ENCODE measurements around the gene COLQ.
"Not testable (repeated sequence)": the region's sequence is repeated elsewhere in the genome, so short reads cannot be mapped to it uniquely, and the experiment has no call there.

The COLQ gene

DNA sequence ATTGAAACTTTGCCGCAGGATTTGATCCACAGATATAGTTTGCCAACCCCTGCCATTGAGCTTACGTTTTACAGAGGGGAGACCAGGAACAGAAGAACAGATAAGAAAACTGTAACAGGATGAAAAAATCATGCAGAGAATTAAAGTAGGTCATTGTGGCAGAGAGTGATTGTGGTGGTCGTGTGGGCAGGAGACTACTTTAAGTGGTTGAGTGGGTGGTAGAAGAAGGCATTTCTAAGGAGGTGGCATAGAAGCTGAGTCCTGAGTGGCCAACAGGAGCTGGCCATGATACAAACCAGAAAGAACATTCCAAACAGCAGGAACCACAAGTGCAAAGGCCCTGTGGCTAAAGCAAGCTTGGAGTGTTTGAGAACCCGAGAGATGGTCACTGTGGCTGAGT, 34.5 kb downstream of the COLQ start:
- DNase-seq = no peak

DNA sequence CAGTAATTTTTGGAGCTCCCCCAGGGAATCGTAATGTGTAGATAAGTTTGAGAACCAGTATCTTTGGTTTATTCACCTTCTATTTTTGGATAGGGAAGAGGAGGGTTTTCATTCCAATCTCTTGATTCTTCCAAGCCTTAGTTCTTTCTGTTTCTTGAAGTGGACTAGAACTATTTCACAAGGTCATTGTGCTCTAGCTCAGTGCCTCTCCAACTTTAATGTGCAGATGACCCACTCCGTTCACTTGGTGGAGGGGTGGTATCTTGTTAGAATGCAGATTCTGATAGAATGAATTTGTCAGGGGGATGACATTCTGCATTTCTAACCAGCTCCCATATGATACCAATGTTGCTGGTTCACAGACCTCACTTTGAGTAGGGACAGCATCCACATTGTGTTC, 35.5 kb downstream of the COLQ start:
- DNase-seq = no peak

DNA sequence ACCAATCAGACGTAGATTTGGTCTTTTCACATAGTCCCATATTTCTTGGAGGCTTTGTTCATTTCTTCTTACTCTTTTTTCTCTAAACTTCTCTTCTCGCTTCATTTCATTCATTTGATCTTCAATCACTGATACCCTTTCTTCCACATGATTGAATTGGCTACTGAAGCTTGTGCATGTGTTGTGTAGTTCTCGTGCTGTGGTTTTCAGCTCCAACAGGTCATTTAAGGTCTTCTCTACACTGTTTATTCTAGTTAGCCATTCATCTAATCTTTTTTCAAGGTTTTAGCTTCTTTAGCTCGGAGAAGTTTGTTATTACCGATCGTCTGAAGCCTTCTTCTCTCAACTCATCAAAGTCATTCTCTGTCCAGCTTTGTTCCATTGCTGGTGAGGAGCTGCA, 37.0 kb downstream of the COLQ start:
- not testable (repeated sequence) for DNase-seq

DNA sequence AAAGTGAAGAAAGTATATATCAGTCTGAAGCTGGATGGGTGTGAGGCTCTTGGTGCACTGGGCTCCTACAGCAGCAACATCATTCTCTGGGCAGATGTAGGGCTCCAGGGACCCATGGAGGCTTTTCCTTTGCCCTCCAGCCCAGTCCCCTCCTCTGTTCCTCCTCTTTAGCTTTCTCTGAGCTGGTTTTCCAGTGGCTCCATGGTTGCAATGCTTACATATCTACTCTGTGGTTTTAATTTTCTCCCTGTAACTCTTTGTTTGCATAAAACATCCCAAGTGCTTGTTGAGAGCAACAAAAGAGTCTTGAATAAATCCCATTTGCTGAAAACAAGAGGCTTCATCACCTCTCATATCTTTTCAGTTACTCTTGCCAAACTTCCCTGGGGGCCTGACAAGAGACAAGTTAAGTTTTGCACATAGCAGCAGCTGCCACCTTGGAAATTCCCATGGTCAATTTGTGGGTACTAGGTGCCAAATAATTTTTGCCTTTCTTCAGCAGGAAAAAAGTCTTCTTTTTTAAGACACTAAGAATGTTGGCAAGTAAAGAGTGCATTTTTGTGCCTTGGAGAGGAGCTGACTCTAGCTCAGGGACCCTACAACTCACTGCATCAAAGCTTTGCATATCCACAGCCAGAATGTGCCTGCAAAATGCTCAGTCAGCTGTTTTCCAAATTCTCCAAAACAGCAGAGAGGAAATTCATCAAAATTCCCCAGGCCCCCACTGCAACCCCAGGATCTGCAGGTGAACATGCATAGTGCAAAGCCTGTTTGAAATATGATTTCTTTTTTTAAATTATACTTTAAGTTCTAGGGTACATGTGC, 41.9 kb downstream of the COLQ start:
- DNase-seq = no peak

DNA sequence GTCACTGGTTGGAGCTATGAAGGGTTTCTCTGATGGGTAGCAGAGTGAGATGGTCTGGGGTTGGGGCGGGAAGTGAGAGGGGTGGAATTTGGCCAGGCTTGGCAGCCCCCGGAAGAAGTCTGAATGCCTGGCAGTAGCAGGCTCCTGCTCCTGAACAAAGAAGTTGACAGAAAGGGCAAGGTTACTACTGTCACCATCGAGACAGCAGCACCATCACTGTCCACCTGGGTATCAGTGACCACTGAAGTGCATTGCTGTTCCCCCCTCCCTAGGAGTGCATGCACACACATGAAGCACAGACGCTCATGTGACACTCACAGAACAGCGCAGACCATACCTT, 42.9 kb downstream of the COLQ start:
- DNase-seq = no peak

DNA sequence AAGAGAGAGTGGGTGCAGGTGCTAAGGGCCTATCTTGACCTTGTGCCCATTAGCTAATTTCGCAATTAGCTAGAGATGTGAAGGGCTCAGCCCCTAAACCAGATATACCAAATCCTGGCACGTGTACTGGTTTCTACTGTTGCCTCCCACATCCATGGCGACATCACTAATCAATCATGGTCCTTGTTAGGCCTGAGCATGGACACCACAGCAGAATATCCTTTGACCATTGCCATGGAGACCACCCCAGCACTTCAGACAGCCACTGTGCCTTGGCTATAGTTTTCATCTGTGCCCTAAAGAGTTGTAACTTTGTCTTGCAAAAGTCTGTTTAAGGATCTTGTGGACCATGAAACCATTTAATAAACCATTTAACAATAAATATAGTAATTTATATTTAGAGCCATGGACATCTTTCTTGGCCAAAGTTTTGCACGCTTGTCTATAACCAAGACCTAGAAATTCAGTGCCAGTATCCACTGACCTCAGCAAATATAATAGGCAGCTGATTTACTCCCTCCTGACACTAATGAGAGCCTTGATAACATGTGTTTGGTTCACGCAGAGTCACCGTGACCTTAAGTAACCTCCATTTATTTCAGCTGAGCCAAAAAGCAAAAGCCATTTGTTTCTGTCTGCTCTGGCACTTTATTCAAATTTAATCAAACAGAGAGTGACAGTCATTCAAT, 43.4 kb downstream of the COLQ start:
- DNase-seq = no peak

DNA sequence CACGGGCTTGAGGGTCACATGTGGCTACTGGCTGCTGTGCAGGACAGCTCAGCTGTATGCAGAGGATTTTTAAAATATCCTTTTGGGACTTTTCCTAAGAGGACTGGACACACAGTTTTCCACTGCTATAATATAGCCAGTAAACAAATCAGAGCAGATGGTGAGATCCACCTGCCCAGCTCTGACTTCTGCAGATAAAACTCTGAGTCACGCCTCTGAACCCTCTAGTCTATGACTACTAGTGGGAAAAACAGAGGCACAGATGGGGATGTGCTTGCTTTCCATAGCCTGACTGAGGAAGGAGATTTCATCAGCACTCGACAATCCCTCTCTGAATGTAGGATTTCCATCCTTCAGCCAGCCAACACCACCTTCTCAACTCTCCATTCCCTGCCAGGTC, 45.1 kb downstream of the COLQ start:
- no peak for DNase-seq

DNA sequence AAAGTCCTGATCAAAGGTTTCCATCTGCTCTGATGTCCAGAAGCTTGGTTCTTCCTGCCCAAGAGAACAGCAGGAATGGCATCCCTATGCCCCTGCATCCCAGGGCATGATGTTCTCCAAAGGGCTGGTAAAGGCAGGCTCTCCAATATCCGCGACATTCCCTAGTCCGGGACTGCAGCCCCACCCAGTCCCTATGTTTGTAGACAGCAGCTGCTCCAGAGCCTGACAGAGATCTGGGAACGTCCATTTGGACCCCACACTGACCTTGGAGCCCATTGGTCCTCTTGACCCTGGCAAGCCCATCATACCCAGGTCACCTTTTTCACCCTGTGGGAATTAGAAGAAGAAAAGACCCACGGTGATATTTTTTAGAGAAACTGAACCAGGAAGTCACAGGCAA, 46.3 kb downstream of the COLQ start:
- no peak for DNase-seq

DNA sequence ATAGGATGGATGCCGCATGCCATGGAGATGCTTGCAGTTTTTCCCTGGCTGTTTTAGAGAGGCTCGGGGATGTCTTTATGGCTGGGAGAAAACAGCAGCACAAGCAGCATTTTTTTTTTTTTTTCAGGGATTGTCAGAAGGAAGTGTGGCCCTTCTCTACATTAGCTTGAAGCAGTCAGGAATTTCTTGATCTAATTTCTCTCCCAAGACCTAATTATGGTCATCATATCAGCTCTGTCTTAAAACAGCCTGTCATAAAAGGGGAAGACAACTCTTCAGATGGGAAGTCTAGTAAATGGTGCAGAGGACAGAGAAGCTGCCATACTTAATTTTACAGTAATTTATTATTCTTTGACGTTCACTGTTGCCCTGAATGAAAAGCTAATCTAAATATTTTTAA, 49.6 kb downstream of the COLQ start:
- DNase-seq = no peak

DNA sequence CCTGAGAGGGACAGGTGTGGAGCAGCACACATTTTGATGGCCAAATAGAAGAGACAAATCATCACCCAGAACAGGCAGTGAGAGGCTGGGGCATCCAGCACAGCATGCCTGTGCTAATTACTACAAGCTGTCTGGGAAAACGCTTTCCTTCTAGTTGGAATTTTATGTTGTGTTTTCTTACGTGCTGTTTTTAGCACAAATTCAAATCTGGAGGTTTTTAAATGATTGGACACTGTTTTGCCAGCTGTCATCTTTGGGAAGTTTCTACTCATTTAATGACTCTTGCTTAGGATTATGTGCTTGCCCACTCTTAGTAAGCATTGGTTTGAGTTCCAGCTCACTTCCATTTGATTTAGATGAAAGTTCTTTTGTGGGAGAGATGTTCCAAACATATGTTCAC, 50.7 kb downstream of the COLQ start:
- no peak for DNase-seq

DNA sequence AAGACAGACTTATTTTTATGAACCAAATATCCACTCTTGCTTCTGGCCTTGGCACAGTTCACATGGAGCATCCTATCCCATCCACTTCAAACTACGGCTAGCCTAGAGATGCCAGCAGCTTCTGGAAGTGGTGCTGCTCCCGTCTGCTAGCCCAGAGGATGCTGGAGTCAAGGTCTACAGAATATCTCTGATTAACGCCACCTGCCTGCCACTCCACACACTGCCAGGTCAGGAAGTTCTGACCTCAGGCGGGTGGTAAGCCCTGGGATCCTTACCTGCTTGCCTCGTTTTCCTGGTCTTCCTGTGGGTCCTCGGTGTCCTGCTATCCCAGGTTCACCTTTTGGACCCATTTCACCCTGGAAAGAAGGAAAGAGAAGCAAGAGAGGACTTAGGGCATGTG, 51.2 kb downstream of the COLQ start:
- no peak for DNase-seq

DNA sequence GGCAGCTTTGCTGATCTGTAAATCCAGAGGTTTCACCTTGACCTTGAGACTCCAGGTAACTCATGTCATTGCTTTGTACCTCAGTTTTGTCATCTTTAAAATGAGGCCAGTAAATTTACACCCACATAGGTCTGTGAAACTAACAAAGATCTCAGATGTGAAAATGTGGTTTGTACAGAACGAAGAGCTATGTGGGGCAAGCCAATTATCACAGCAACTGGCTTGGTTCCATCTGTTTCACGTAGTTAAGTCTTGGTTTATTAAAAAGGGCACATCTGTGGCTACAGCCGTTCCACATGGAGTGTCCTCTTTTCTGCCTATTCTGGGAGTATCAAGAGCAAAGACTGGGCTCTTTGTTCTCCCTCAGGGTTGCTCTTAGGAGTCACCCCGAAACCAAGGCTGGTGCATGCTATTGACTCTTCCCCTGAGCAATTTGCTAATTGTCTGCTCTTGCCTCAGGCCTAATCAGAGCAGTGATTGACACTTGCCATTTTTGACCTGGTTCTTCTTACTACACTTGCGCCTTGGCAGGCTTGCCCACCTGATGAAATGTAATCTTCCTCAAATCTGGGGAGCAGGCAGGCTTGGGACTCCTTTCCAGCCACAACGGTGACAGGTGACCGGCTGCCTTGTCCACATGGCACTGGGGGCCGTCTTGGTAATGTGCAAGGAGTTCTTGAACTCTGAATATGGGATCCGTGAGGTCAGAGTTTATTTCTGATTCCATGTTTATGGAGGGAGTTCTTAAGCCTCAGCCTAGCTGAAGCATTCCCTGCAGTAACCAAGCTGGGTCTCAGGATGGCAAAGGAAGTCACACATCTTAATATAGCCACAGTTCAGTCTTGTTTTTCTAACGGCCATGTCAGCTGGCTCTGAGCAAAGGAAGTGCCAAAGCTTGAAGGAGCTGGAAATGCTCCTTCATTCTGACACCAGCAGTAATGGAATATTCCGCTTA, 54.0 kb downstream of the COLQ start:
- no peak for DNase-seq

DNA sequence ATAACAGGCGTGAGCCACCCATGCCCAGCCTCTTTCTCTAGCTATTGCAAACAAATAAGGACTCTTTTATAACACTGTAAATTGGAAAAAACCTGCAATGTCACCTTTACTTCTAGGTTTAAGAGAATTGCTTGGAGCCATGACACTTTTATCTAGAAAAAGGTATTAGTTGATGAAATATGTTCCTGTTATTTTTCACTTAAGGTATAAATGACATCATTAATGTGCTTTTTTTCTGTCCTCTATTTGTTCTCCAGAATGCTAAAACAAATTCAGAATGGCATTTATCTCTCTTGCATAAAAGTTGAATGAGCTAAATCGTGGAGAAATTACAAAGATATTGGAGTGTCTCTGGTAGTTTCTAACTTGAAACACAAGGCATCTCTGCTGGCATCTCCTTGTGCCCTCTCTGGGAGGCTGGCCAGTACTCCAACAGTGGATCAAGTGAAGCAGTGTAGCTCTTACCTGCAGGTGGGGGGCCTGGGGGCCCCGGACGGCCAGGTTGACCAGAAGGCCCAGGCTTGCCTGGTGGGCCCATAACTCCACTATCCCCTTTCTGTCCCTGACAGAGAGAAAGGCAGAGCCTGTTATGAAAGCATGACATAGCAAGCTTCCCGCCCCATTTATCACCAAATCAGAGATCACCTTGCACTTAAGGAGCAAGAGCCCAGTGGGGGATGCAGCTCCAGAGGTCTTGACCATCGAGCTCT, 55.5 kb downstream of the COLQ start:
- no peak for DNase-seq

DNA sequence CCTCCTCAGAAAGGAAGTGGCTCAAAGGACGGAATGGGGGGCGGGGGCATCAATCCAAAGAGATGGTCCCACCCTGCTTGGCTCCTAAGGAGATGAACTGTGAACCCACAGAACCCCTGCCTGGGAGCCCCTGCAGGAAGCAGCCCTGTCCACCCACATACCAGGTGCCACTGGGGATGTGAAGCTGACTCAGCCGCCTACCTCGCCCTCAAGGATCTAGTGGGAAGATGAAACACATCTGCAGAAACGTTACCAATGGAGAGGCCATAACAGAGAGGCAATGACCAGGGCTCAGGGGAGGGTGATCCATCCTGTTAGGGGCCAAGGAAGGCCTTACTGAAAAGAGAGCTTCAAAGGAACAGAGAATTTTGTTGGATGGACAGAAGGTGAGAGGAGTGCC, 59.1 kb downstream of the COLQ start:
- DNase-seq = no peak

DNA sequence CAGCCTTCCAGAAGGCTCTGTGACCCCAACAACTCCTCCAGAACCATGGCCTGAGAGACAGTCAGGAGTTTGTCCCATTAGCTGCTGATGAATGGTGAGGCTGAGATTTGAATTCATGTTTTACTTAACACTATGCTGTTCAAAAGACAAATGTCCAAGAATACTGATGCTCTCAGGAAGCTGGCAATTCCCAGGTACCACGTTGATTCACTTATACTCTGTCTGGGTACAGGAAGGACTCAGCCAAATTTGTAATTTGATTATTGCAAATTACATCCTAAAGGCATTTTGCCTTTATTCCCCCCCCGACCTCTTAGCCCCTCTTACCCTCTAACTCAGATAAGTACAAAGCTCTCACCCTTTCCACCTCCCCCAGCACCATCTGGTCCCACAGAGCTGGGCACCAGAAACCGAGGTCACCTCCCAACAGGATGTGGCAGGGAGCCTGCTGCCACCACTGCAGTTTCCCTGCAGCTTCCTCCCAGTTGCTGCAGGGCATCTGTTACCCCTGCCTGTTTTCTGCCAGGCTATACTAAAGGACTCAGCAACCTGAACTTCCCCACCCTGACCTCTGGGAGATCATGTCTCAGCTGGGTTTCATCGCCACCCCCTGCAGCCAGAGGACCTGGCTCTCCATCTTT, 60.5 kb downstream of the COLQ start:
- DNase-seq = no peak

DNA sequence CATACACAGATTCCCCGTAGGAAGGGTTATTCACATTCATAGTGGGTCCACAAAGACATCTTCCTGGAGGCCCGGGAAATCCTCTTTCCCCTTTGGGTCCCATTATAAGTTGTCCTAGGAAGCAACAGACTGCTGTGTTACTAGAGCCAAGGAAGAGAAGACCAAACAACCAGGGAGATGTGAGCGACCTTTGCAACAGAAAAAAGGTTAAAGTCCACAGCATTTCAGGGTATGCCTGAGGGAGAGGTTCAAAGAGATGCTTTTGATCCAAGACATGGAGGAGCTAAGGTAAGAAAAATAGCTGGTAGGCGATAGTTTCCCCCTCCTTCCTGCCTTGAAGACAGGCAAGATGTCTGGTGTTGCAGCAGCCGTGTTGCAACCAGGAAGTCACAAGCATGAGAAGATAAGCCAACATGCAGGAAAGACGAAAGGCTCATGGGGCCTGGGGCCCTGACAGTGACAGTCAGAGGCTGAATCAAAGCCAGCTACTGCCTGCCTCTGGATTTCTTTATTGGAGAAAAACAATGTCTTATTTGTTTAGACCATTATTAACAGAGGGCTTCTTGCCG, 63.2 kb downstream of the COLQ start:
- no peak for DNase-seq

DNA sequence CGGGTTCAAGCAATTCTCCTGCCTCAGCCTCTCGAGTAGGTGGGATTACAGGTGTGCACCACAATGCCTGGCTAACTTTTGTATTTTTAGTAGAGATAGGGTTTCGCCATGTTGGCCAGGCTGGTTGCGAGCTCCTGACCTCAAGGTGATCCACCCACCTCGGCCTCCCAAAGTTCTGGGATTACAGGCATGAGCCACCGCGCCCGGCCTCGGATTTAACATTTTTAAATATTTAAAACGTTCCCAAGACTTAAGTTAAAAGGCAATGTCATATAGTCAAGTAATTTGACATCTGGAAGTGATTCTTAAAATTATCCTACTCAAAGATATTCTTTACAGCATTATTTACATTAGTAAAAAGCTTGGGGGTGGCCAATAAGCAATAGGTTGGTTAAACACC, 64.6 kb downstream of the COLQ start:
- not testable (repeated sequence) for DNase-seq

DNA sequence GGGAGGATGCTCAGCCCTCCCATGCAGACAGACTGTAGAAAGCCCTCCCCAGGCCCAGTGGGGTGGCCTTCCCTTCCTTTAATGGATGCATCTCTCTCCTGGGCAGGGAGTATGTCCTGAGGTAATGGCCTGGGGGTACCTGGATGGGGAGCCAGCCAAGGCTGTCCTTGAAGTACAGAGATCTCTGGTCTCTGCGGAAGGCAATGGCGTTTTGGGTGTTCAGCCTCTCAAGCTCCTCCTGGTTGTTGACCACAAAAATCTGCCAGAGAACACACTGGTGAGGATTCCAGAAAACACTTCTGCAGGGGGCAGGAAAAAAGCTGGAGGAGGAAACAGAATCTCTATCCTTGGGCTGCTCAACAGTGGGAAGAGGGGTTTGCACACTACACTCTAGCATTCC, 65.2 kb downstream of the COLQ start:
- DNase-seq = no peak

DNA sequence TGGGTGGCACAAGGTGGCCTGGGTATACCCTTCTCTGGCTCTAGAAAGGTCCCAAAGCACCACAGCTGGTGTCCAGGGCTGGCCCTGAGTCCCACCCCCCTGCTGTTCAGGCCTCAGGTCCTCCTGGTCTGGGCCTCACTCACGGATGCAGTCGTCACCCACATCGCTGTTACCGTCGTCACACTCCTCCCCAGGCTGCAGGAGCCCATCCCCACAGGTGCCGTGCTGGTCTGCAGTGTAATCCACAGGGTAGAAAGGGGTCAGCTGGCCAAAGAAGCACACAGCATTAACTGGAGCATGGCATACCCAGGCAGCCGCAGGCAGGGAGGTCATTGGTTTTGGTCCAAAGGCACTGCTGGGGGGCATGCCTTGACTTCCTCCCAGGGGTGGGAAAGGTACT, 65.8 kb downstream of the COLQ start:
- no peak for DNase-seq

DNA sequence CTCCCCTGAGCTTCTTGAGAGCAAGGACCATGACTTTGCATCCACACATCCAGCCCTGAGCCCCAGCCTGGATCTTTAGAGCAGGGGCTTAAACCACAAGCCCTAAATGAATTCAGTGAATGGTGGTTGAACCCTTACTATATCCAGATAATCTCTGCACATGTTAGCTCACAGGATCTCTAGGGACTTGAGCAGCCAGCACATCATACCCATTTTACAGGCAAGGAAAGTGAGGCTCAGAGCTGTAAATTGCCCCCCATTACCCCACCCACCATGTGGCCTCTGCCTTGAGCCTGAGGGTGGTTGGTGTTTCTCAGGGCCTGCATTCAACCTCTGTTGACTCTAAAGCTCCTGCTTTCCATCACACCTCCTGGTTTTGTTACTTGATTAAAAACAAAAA, 66.5 kb downstream of the COLQ start:
- no peak for DNase-seq

DNA sequence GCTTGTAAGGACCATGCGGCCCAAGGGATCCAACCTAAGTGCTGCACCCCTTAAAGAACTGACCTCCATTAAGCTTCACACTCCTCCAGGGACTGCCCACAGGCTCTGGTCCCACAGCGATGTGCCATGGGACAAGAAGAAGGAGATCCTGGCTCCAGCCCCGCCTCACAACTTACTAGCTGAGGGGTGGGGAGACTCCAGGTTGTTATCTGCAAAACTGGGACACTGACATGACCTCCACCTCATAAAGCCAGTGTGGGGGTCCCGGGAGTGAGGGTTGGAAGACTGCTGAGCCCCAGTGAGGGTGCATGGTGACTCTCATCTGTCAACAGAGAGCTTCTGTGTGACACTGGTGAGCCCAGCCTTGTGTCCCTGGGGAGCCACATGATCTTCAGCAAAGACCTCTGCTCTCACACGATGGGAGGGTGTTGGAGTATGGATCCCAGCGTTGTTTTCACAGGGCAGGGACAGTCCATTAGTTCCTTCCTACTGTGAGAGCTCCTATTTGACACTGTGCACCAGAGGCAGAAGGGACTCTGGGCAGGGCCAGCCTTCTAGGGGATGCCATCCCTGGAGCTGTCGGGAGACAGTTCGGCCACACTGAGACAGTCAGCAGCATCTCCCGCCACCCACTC, 67.4 kb downstream of the COLQ start:
- no peak for DNase-seq

DNA sequence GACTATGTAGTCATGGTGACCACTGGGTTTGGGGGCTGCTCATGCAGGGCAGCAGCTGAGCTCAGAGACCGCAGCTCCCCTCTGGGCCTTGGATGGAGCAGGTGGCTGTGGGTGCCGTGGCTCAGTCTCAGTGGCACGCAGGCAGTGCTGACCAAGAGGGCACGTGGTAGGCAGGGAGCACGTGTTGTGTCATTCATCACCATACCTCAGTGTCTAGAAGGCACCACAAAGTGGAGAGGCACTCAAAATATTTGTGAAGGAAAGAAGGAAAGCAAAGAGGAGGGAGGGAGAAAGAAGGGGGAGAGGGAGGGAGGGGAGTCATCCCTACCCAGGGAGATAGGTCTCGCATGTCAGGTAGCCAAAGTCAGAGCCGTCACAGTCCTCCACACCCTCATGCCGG, 68.0 kb downstream of the COLQ start:
- no peak for DNase-seq

Data from activated CD4-positive, CD25-positive, alpha-beta regulatory T cell (primary cell).